NCI-H1930 (cell line): ENCODE results near the gene THADA.

ENCODE experiments used
- DNase-seq, 2 experiments: peaks; one replicate each; lab custom pipeline; 2025; lab: John Stamatoyannopoulos, UW

Gene THADA

DNA sequence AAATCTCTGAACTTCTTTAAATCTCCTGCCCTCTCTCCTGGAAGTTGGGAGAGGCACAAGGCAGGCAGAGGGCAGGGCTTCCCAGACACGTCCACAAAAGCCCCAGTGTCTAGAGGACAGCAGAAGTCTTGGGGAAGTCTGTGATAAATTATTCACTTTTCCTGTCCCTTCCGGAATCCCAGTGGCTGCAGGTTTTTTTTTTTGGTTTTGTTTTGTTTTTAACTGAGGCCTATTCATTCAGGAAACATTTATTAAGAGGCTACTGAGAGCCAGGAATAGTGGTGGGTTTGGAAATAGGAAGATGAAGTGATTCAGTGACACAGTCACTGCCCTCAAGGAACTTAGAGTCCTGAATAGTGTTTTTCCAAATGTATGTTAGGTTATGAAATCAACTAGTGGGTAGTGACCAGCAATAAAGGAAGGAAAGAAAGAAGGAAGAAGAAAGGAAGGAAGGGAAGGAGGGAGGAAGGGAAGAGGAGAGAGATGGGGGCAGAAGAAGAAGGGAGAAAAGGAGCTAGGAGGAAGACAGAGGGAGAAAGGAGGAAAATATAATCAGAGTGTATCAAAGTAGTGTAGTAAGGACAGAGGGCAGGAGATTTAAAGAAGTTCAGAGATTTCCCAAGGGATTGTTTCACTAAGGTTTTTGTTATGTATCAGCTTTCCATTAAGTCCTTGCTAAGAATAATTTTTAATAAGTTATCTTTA, 270.6 kb downstream of the THADA start:
- no peak for DNase-seq

DNA sequence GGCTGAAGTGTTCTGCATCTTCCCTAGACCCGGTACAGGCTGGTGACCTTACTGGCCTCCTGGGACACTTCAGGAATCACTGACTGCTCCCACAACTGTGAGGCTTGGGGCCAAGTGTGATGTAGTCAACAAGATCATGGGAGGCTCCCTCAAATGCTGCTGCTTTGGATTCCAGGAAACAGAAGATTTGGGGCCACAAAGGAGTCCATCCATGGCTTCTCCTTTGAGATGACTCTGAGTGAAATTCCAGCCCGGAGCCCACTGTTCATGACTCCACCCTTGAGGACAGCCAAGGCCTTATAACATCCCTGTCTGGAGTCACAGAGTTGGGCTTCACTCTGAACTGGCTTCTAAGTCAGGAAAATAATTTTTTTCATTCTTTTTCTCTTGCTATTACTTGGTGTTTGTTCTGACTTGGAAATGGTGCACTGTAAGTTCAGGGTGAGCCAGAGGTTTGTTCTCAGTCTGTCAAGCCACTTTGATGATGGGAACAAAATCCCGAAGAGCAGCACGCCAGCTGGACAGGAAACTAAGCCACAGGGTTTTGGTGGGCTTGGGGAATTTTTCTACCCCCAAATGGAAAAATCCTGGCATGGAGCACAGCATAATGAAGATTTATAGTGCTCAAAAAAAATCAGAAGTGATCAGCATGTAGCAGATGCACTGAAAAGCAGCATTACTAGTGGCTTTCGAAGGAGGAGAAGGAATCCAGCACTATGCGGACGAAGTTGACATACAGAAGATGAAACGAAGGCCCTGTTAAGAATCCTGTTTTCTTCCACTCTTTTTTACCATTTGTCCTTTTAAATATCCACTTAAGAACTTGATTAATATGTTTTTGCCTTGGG, 271.4 kb downstream of the THADA start:
- no peak for DNase-seq

DNA sequence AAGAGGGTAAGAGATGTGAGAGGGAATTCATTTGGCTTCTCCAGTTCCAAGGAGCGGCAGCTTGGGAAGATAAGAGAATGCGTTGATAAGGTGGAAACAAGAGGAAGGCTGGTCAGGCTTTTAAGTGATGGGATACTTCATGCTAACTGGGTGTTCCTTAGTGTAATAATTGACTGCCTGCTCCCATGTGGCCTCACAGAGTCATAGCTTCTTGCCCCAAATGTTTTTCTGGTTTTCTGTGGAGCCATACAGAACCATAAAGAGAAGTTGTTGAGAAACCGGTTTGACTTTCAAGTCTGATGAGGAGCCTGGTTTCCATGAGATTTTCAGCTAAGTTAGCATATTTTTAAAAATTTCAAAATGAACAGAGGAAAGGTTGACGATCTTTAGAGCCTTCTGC, 272.0 kb downstream of the THADA start:
- no peak for DNase-seq

DNA sequence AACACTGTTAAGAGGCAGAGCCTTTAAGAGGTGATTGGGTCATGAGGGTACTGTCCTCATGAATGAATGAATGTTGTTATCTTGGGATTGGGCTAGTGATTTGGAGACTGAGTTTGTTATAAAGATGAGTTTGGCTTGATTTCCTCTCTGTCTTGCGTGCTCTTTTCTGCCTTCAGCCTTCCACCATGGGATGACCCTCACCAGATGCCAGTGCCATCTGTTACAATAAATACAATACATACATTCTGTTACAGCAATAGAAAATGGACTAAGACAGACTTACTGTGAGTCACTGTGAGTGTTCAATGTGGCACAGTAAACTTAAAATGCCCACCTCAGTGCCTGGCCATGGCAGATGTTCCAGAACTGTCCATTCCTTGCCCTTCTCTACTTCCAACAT, 274.4 kb downstream of the THADA start:
- no peak for DNase-seq

DNA sequence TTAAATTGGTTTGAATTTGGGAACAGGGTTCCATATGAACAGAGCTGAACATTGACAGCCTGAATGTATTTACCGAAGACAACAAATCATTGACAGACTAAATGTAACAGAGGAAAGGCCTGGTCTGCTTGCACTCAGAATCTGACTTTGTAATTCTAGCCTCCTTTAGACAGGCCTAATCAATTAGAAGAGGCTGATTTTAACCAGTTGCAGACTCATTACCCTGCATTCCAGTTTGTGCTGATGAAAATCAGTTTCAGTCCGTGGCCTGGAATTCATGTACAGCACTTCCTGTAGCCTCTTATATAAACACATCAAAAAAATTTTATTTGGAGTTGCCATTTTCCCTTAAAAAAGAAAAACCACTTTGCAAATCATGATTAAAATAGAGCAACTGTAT, 276.3 kb downstream of the THADA start:
- no peak for DNase-seq

DNA sequence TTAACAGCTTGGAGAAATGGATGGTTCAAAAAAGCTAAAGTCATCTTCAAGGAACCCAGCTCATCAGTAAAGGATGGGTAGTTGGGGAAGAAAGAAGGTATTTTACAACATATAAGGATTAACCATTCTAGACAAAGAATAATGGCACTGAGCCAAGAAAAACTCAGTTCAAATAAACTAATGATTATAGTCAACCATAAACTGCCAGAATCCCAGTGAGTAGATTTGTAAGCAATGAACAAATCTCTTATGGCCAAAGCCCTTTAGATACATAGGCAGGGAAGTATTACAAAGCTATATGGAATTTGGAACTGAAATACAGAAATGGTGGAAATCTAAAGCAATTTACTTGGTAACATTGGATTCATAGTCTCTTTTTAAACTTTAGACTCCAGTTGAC, 277.0 kb downstream of the THADA start:
- DNase-seq: no peak

DNA sequence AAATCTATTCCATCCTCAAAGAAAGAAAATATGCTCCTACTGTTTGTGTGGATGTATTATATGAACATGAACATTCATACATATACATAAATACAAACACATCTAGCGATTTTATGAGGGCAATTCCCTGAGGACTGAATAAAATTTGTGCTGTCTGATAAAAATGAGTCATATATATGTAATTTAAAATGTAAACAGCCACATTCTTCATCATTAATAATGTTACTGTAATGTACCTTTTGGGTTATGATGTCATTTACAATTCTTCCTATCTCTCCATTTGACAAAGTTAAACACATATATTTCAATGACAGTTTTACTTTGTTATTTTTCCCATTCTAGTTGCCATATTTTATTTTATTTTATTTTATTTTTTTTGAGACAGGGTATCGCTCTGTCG, 278.2 kb downstream of the THADA start:
- no peak for DNase-seq

DNA sequence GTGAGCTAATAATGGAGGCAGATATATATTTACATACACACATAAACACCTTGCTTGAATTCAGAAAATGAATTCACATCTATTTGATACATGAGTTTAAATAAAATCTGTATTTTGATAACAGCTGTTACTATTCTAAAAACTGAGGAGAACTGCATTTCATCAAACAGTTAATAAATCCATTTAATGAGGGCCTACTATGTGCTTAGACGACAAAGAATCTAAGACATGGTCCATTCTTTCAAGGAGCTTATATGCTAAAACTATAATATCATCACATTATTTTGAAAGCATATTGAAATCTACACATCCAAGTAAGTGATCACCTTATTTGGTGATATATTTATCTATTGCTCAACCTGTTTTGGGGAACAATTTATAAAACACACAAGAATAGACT, 278.6 kb downstream of the THADA start:
- DNase-seq: no peak

DNA sequence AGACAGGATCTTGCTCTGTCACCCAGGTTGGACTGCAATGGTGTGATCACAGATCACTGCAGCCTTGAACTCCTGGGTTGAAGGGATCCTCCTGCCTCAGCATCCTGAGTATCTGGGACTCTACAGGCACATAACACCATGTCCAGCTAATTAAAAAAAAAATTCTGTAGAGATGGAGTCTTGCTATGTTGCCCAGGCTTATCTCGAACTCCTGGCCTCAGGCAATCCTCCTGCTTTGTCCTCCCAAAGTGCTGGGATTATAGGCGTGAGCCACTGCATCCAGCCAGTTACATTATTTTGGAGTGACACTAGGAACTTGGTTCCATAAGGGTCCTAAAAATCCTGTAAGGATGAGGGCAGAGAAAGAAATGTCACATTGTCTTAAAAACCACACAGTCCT, 280.4 kb downstream of the THADA start:
- no peak for DNase-seq

DNA sequence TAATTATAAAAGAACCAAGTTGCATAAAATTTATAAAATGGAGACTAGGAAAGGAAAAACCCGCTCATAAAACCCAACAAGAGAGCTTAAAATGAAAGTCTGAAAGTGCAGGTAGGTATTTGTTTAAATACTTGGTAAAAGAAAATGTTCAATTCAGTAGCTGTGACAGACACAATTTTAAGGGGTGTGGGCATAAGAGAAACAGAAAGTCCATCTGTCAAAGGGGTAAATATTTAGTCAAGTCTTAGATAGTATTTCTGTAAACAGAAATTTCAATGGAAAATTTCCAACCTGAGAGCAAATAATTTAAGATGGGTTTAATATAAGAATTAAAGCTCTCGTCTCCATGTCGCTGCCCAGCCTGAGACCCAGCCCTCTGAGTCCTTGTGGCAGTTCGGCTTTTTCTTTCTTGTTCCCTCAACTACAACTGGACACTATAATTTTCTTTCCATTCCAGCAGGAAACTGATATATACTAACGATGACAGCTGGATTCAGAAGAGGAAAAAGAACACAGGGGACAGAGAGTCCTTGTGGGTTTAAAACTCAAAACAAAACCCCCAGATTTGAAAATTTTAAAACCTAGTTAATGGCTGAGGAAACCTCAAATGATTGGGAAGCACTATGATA, 281.4 kb downstream of the THADA start:
- no peak for DNase-seq

DNA sequence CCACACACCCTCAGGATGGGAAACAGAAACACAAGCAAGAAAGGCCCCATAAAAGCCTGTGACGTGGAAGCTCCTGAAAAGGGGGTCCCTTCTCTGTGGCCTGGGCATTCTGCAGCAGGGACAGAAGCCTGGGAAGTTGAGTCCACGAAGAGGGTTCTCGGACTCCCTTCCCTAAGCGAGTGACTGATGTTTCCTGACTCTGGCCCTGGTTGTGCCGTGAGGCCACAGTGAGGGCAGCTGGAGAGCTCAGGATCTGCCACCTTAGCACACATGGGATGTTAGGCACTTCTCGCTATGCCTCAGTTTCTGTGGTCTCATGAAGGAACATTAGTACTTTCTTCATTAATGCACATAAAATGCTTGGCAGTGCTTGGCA, 282.2 kb downstream of the THADA start:
- DNase-seq: no peak

DNA sequence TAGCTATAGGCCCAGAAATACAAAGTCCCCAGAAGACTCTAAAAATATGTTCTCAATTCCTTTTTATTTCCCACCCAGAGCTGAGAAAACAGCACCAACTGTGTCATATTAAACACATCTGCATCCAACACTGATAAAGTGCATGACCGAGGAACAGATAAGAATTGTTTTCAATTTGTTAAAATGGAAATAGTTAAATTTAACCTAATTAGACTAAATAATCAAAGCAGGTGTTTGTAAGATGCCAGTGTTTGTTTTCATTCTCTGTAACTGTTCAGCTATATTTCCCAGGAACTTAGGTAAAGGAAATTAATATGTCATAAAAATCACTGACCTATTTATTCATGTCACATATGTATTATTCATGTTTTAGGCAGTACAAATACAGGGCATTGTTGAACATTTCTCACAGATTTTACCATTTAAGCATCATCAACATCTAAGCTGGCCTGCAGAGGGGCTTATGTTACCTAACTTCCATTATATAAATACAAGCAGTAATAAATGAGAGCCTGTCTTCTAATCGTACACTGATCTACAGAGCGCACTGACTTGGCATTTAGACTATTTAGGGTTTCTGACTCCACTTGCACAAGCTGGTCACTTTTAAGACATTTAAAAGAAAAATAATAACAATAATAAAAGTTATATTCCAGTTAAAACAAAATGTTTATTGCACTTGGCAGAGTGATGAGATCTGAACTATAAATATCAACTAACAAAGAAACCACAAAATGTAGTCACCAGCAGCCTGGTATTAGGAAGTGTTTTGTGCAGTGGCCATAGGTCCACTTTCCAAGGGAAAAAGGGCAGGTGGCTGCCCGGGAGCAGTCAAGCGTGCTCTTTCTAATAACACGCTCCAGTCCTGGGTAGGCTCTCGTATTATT, 282.8 kb downstream of the THADA start:
- DNase-seq: no peak

DNA sequence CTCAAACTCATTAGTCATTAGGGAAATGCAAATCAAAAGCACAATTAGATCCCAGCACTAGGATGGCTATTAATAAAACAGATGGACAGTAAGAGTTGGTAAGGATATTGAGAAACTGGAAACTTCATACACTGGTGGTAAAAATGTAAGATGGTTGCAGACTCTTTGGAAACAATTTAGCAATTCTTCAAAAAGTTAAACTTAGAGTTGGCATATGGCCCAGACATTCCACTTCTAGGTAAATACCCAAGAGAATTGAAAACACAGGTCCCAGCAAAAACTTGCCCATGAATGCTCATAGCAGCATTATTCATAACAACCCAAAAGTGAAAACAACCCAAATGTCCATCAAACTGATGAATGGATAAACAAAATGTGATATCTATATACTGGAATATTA, 284.6 kb downstream of the THADA start:
- no peak for DNase-seq

DNA sequence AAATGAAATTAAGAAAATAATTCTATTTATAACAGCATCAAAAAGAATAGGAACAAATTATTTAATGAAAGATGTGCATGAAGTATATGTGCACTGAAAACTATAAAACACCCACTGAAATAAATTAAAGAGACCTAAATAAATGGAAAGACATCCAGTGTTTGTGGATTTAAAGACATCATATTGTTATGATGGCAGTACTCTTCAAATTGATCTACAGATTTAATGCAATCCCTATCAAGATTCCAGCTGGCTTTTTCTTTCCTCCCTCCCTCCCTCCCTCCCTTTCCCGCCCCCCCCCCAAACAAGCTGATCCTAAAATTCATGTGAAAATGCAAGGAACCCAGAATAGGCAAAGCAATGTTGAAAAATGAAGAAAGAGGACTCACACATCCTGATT, 285.9 kb downstream of the THADA start:
- DNase-seq: no peak

DNA sequence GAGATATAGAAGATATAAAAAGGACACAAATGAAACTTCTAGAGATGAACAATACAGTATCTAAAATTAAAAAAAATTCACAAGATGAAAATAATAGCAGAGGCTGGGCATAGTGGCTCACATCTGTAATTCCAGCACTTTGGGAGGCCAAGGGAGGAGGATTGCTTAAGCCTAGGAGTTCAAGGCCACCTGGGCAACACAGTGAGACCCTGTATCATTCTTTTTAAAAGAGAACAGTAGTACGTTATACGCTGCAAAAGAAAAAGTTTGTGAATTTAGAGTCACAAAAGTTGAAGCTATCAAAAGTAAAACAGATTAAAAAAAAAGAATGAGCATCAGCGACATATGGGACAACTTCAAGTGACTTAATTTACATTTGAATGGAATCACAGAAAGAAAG, 287.9 kb downstream of the THADA start:
- no peak for DNase-seq

DNA sequence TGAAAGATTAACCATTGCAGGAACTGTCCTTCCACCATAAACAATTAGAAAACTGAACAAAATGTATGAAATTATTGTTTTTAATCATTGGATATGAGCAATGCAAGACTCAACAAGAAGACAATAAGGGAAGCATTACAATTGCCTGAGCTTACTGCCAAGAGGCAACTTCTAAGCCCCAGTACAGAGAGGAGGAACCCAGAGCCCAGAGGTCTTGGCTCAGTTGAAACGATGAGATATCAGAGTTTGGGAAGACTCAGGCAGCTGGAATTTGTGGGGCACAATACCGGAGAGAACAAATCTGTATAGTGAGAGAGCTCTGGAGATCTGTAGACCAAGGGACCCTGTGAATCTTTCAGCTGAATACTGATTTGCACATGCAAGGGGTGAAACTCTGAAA, 288.8 kb downstream of the THADA start:
- no peak for DNase-seq

DNA sequence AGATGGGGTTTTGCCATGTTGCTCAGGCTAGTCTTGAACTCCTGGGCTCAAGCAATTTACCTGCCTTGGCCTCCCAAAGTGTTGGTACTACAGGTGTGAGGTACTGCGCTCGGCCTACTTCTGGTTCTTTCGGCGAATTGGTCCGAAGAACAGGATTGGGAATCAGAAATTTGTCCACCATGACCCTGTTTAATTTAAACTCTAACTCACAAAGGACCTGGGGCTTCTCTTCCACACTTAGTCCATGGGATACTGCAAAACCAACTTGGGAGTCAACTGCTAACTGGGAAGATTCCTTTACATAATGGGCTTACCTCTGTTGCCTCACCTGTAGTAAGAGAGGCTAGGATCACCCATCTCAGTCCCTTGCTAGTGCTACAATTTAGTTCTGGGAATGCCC, 289.6 kb downstream of the THADA start:
- DNase-seq: no peak

DNA sequence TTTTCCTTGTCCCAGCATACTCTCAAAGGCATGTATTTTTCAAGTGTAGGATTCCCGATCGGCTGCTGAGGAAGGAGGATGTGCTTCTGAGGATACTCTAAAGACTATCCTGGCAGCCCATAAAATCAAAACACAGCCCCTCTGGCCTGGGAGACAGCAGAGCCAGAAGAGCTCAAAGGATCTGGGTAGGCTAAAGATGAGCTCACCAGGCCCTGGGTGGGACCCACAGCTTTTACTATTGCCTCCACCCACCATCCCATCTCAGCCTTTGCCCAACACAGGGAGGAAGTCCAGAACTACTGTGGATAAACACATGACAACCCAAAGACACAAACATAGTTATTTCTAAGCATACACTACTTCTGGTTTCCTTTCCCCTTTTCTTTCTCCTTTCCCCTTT, 290.3 kb downstream of the THADA start:
- DNase-seq: no peak

DNA sequence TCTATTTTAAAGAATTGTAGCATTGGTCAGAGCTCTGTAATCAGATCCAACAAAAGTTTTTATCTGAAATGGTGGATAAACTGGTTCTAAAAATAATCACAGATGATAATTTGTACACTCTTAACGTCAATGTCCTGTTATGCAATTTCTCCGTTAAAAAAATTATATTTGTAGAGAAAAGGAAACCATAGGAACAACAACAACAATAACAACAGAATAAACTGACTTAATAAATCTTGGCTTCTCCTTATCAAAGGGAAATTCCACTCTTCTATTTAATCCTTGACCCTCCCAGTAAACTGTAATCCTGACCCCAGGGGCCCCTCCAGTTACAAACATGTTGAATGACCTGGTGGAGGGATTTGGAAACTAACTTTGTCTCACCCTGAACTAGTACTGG, 290.8 kb downstream of the THADA start:
- no peak for DNase-seq

DNA sequence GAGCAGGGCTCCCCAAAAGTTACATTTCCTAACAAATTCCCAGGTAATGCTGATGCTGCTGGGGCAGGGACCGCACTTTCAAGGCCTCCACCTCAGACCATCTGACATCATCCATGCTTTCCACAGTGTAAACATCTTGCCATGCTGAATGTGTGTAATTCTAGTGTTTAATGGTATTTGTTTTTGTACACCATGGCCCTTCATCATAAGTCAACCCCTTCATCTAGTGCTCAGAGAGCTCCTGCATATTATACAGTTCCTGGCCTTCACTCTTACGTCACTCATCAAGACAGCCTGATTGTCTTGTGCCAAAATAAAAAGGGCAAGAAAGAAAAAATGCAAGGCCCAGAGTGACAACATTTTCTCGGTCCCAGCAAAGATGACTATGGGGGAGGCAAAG, 291.9 kb downstream of the THADA start:
- no peak for DNase-seq

DNA sequence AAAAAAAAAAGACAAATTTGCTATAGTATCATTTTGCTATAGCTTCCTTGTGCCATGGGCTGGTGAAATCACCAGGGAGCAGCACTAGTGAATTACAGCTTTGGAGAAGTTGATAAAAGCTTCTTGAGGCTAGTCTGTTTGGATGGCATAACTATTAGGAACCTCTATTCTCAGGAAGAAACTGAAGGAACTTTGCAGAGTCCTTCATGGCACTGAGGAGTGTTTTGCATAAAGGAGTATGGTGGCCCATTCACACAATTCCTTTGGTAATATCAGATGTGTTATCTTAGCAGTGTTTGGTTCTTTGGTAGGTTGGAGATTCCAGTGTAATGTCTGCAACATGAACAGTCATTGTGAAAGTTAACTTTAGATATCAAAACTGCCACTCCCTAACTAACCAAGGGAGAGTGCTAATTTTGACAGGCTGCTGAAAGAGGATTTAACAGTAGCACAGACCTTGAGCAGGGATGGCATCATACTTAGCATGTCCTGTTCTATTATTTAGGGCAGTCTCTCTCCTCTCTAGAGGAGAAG, 292.8 kb downstream of the THADA start:
- DNase-seq: no peak
